GM23338 (cell line): ENCODE measurements around the gene MPST. TPM values are rescaled to one million over a fixed set of nuclear protein-coding genes. Genes with fewer than 3 reads are reported as not detected.

ENCODE experiments used
- ATAC-seq: fragments of 200-7000 bp; cut with Tn5 transposase; 3 replicates; pipeline ENCODE4 v1.9.1; 2020
- DNase-seq: peaks from one replicate; pipeline ENCODE4 v3.0.0-alpha.2; 2015; ENCODE audit warnings: low spot score
- H2AFZ ChIP-seq: fragments of 200-600 bp; sonication (generic); 2 replicates; pipeline ENCODE4 v1.8.0; 2016; ENCODE audit warnings: antibody characterized with exemption, mild to moderate bottlenecking, moderate library complexity
- H3F3A ChIP-seq: fragments of 200-600 bp; sonication (generic); replicated peaks from 2 replicates; pipeline ENCODE4 v1.8.0; 2017; ENCODE audit warnings: antibody characterized with exemption, mixed run types, low read depth
- H3K27ac ChIP-seq: fragments of 200-600 bp; sonication (generic); 2 replicates; pipeline ENCODE4 v1.6.1; 2016; ENCODE audit warnings: low read depth
- H3K27me3 ChIP-seq: fragments of 200-600 bp; sonication (generic); 2 replicates; pipeline ENCODE4 v1.8.0; 2016; ENCODE audit warnings: mild to moderate bottlenecking, mixed run types, moderate library complexity; ENCODE audit not compliant: insufficient read depth
- H3K36me3 ChIP-seq: fragments of 200-600 bp; sonication (generic); 2 replicates; pipeline ENCODE4 v1.8.0; 2016; ENCODE audit warnings: mild to moderate bottlenecking; ENCODE audit not compliant: insufficient read depth
- H3K4me1 ChIP-seq: fragments of 200-600 bp; sonication (generic); 2 replicates; pipeline ENCODE4 v1.8.0; 2016; ENCODE audit warnings: mild to moderate bottlenecking, moderate library complexity; ENCODE audit not compliant: insufficient read depth
- H3K4me2 ChIP-seq: fragments of 200-600 bp; sonication (generic); 2 replicates; pipeline ENCODE4 v1.7.1; 2017; ENCODE audit warnings: mixed run types
- H3K4me3 ChIP-seq: fragments of 200-600 bp; sonication (generic); 2 replicates; pipeline ENCODE4 v1.6.1; 2016; ENCODE audit warnings: mixed run types
- H3K79me2 ChIP-seq: fragments of 200-600 bp; sonication (generic); replicated peaks from 2 replicates; pipeline ENCODE4 v1.8.0; 2017; ENCODE audit warnings: mild to moderate bottlenecking; ENCODE audit not compliant: insufficient read depth
- H3K9me2 ChIP-seq: fragments of 200-600 bp; sonication (generic); 2 replicates; pipeline ENCODE4 v1.8.0; 2017; ENCODE audit not compliant: insufficient read depth
- H4K20me1 ChIP-seq: fragments of 200-600 bp; sonication (generic); replicated peaks from 2 replicates; pipeline ENCODE4 v1.8.0; 2017; ENCODE audit warnings: mild to moderate bottlenecking; ENCODE audit not compliant: insufficient read depth
- H3K27ac Mint-ChIP-seq: 2 replicates; pipeline ENCODE4 v1.8.0; 2020; ENCODE audit warnings: inconsistent platforms, mild to moderate bottlenecking, moderate library complexity, mixed read lengths
- H3K27me3 Mint-ChIP-seq: 3 replicates; pipeline ENCODE4 v1.8.0; 2022; ENCODE audit warnings: low read depth, mild to moderate bottlenecking, moderate library complexity, mixed read lengths, inconsistent platforms; ENCODE audit not compliant: insufficient read depth, poor library complexity
- H3K36me3 Mint-ChIP-seq: 3 replicates; pipeline ENCODE4 v1.8.0; 2021; ENCODE audit warnings: low read depth, mild to moderate bottlenecking, inconsistent platforms, moderate library complexity, mixed read lengths
- H3K4me1 Mint-ChIP-seq: 3 replicates; pipeline ENCODE4 v1.8.0; 2020; ENCODE audit warnings: mild to moderate bottlenecking, inconsistent platforms, mixed read lengths
- H3K4me3 Mint-ChIP-seq: 3 replicates; pipeline ENCODE4 v1.8.0; 2021; ENCODE audit warnings: moderate library complexity, mild to moderate bottlenecking, inconsistent platforms, mixed read lengths
- H3K9me3 Mint-ChIP-seq: 3 replicates; pipeline ENCODE4 v1.8.0; 2020; ENCODE audit warnings: moderate library complexity, mild to moderate bottlenecking, inconsistent platforms, mixed read lengths
- CREB1 ChIP-seq: fragments of 250-450 bp; sonication (Bioruptor Pico); IDR thresholded peaks from 2 replicates; pipeline ENCODE4 v1.5.0; 2020; ENCODE audit warnings: low read depth, mild to moderate bottlenecking, moderate library complexity
- CTCF ChIP-seq, 2 experiments: fragments of 200-600 bp in 1 of 2; sonication (generic) in 1 of 2; conservative IDR thresholded peaks; 2 replicates each; pipeline versions ENCODE4 v1.5.1 to v1.6.1; 2016 to 2017; ENCODE audit warnings: antibody characterized with exemption in 2 of 2, low read depth in 2 of 2, mild to moderate bottlenecking in 2 of 2, moderate library complexity in 1 of 2
- ETS1 ChIP-seq: IDR thresholded peaks from 2 replicates; pipeline ENCODE4 v1.6.1; 2016; ENCODE audit warnings: antibody characterized with exemption
- EZH2 ChIP-seq: fragments of 200-600 bp; sonication (generic); IDR thresholded peaks from one replicate; pipeline ENCODE4 v1.8.0; 2017; ENCODE audit warnings: antibody characterized with exemption, mild to moderate bottlenecking, low read depth; ENCODE audit not compliant: unreplicated experiment
- EZH2phosphoT487 ChIP-seq: fragments of 200-600 bp; sonication (generic); IDR thresholded peaks from one replicate; pipeline ENCODE4 v1.8.1; 2018; ENCODE audit warnings: antibody characterized with exemption; ENCODE audit not compliant: unreplicated experiment
- JUNB ChIP-seq: IDR thresholded peaks from one replicate; pipeline ENCODE4 v1.6.1; 2016; ENCODE audit warnings: antibody characterized with exemption; ENCODE audit not compliant: unreplicated experiment
- NANOG ChIP-seq: IDR thresholded peaks from 2 replicates; pipeline ENCODE4 v1.6.1; 2016; ENCODE audit warnings: antibody characterized with exemption, borderline replicate concordance
- POLR2AphosphoS5 ChIP-seq: IDR thresholded peaks from 2 replicates; pipeline ENCODE4 v1.6.1; 2016; ENCODE audit warnings: antibody characterized with exemption, low read depth
- STAT1 ChIP-seq: IDR thresholded peaks from one replicate; pipeline ENCODE4 v1.6.1; 2016; ENCODE audit warnings: antibody characterized with exemption; ENCODE audit not compliant: unreplicated experiment
- ZNF114 ChIP-seq: fragments of 250-450 bp; sonication (Bioruptor Pico); IDR thresholded peaks from 2 replicates; pipeline ENCODE4 v1.5.0; 2020; ENCODE audit warnings: mild to moderate bottlenecking, moderate library complexity
- ZNF331 ChIP-seq: fragments of 250-450 bp; sonication (Bioruptor Pico); IDR thresholded peaks from 2 replicates; pipeline ENCODE4 v1.5.0; 2020; ENCODE audit warnings: low read depth, mild to moderate bottlenecking, moderate library complexity
- polyA plus RNA-seq: library from polyadenylated mRNA; unstranded; fragments of >200 nt; fragmentation: Nextera tagmentation; extraction: Ambion mirVana; gene quantifications from 2 replicates; pipeline ENCODE4 v1.2.1, GENCODE V29; 2016
- total RNA-seq: library from RNA; depleted of rRNA; stranded (reverse); fragments of >200 nt; shearing (Covaris generic); gene quantifications from 2 replicates; pipeline ENCODE4 v1.2.3, GENCODE V29; 2014

The MPST gene
- total and polyA plus RNA-seq, 2 experiments from 2014 or later, result 86.2 to 158 TPM

DNA sequence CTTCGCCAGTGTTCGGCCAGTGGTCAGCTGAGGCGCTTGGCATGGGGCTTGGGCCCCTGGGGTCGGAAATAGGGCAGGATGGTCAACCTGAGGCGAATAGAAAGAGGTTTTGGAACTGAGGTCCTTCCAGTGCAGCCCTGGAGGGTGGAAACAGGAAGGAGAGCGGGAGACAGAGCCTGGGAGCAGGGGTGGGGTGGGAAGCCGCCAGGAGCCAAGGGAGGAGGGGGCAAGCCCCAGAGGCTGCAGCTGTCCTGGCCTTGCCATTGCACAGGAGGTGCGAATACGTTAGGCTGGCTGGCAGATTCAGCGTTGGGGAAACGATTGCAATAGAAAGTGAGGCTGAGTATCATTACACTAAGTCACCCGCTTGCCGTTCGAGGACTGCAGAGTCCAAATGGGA lies 18.1 kb downstream of the MPST start (continued):
- no peak for TF ChIP-seq CTCF (conservative IDR thresholded peaks at IDR 0.05; ENCODE audit: low read depth in 2 of 2)
- no peak for TF ChIP-seq JUNB
- TF ChIP-seq ZNF114, result no peak
- TF ChIP-seq STAT1, result no peak
- TF ChIP-seq ZNF331 (CRISPR knock-in tag), result no peak

DNA sequence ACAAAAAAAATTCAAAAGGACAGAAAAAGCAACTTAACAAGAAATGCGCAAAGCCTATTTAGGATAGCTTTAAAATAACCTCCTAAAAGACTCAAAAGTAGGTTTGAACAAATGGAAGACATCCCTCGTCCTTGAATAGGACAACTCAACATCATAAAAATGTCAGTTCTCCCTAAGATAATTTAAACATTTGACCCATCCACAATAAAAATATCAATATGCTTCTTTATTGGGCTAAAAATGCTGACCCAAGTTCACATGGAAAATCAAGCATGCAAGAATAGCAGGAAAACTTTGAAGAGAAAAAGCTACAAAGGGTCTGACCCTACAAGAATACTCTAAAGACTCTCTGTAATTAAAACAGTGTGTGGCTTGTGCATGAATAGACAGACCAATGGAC lies 19.9 kb downstream of the MPST start:
- Mint-ChIP-seq H3K4me1 (peaks cover 23% of the 10 kb centered on the region), H3K36me3 (no peaks in the 10 kb centered on the region), H3K4me3 (no peak overlapping the region), H3K9me3 (no peaks in the 10 kb centered on the region; the same call in 2 of the 3 replicates), H3K27ac (no peak overlapping the region), H3K27me3 (peaks cover 11% of the 10 kb centered on the region)
- Histone ChIP-seq H3K27me3 (no peaks in the 10 kb centered on the region), H3K4me1 (no peaks in the 10 kb centered on the region; the same call in 1 of the 2 replicates), H3K4me2 (no peak overlapping the region), H3K36me3 (no peaks in the 10 kb centered on the region), H3K4me3 (no peak overlapping the region), H3F3A (no peaks in the 10 kb centered on the region), H2AFZ (no peak overlapping the region), H3K9me2 (no peaks in the 10 kb centered on the region), H3K27ac (no peak overlapping the region), H4K20me1 (no peaks in the 10 kb centered on the region), H3K79me2 (no peaks in the 10 kb centered on the region)
- DNase-seq (no peak), ATAC-seq (no peak)
- no peak for TF ChIP-seq ZNF331 (CRISPR knock-in tag)
- TF ChIP-seq EZH2, result no peak
- no peak for TF ChIP-seq POLR2AphosphoS5
- no peak for TF ChIP-seq ETS1
- no peak for TF ChIP-seq CTCF (conservative IDR thresholded peaks at IDR 0.05; ENCODE audit: low read depth in 2 of 2)
- TF ChIP-seq CREB1, result no peak
- no peak for TF ChIP-seq NANOG
- TF ChIP-seq EZH2phosphoT487, result no peak
- no peak for TF ChIP-seq JUNB
